AG04449 (cell line): ENCODE measurements around the gene KIF25.

ENCODE experiments used
- CTCF ChIA-PET: fragments of 350-600 bp; formaldehyde crosslinking; extraction: SDS; loops from one replicate; lab custom pipeline; 2021; ENCODE audit warnings: antibody characterized with exemption; lab: Yijun Ruan, JAX
- POLR2A ChIA-PET: fragments of 400-600, 350-600 bp; formaldehyde crosslinking; extraction: SDS; loops from one replicate; lab custom pipeline; 2020; ENCODE audit warnings: antibody characterized with exemption, inconsistent platforms; lab: Yijun Ruan, JAX
- DNase-seq: peaks from one replicate; pipeline ENCODE4 v3.0.0-alpha.2; 2010; ENCODE audit warnings: low read depth, low spot score
- H3K4me3 ChIP-seq: 2 replicates; pipeline ENCODE4 v1.5.1; 2011; ENCODE audit warnings: low read depth, mild to moderate bottlenecking, control low read depth, low read length
- CTCF ChIP-seq: IDR thresholded peaks from one replicate; pipeline ENCODE4 v1.5.1; 2011; ENCODE audit warnings: mild to moderate bottlenecking, moderate library complexity, low read length, control low read depth, inconsistent platforms; ENCODE audit not compliant: insufficient read depth; ENCODE audit errors: missing control alignments

KIF25 gene

GRCh38 chr6:168029459-168030217 lies 32.2 kb downstream of the KIF25 start:
- POLR2A ChIA-PET = no interaction called here

GRCh38 chr6:168030218-168030746 lies 32.8 kb downstream of the KIF25 start:
- POLR2A ChIA-PET = no interaction called here
- no peak for TF ChIP-seq CTCF
- CTCF ChIA-PET = no interaction called here
- no peak for DNase-seq
- no peak overlapping the region for H3K4me3 ChIP-seq

More at GRCh38 chr6:168029459-168030217, 32.2 kb downstream of the KIF25 start:
- no peak overlapping the region for H3K4me3 ChIP-seq
- no peak for TF ChIP-seq CTCF
- CTCF ChIA-PET = no interaction called here
- no peak for DNase-seq

GRCh38 chr6:168030908-168031307 lies 33.4 kb downstream of the KIF25 start:
- no peak overlapping the region for H3K4me3 ChIP-seq
- TF ChIP-seq CTCF = no peak
- ChIA-PET POLR2A (no interaction called here), CTCF (no interaction called here)
- no peak for DNase-seq

- ChIA-PET CTCF (no interaction called here), POLR2A (no interaction called here)
- DNase-seq = no peak
- no peak for TF ChIP-seq CTCF
- H3K4me3 ChIP-seq = no peak overlapping the region
Observed at GRCh38 chr6:168031411-168031971, 34.0 kb downstream of the KIF25 start.

GRCh38 chr6:168032005-168032760 lies 34.7 kb downstream of the KIF25 start:
- TF ChIP-seq CTCF = peak; percentile 69
- H3K4me3 ChIP-seq = no peak overlapping the region
- CTCF ChIA-PET = interaction anchor here (0.7 to 1.2 kb wide), 4 partner anchors 12 to 69 kb away, joined by 3 to 5 read pairs (median 3); no protein-coding TSS in a partner anchor
- DNase-seq = peak; percentile 51
- POLR2A ChIA-PET = no interaction called here
